ENCODE results near the gene TMLHE. TPM values are rescaled to one million over a fixed set of nuclear protein-coding genes. Genes with fewer than 3 reads are reported as not detected.
A peak's percentile ranks its signal among the peaks of the same experiment; 100 is the strongest.

The TMLHE gene
- total and polyA plus RNA-seq, 2 of the 13 experiments (the other 11 are each of a cell fraction or from before 2014, with no cell fraction given), result 12.5 to 14.2 TPM

DNA sequence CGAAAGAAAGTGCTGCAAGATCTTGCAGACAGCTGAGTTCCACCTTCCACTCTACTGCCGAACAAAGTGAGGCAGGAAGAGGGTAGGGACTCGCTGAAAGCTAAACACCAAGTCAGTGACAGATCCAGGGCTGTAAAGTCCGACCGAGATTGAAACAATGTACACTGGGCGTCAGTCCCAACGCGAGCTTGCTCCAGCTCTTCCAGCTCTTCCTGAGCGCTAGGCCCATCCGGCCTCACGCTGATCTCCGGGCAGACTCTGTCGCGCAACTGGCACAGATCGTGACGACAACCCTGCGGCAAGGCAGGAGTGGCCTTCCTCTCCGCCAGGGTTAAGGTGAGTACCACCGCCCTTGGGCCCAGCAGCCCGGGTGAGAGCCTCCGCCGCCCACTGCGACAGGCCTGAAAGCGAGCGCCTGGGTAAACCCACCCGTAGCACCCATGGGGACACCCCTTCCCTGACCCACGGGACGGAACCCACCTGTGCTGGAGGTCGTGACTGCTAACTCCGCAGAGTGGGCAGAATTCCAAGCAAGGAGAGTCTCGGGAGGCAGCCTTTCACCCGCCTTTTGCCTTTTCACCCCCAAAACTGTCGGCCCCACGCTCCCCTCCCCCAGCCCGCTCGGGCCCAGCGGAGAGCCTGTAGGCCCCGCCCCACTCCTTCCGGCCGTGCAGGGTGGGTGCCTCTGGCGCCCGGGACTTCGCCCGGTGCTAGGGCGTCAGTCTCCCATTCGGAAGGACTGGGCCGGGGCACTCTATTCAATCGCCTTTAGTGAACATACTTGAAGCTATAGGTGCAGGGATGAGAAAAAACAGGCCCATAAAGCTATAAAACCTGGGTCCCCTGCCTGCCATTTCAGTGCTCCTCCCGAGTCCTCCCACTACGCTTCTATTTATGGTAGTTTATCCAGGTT lies at the start of gene TMLHE, which contains the start of gene SPRY3 (continued):
- TF ChIP-seq, protein P1, sequence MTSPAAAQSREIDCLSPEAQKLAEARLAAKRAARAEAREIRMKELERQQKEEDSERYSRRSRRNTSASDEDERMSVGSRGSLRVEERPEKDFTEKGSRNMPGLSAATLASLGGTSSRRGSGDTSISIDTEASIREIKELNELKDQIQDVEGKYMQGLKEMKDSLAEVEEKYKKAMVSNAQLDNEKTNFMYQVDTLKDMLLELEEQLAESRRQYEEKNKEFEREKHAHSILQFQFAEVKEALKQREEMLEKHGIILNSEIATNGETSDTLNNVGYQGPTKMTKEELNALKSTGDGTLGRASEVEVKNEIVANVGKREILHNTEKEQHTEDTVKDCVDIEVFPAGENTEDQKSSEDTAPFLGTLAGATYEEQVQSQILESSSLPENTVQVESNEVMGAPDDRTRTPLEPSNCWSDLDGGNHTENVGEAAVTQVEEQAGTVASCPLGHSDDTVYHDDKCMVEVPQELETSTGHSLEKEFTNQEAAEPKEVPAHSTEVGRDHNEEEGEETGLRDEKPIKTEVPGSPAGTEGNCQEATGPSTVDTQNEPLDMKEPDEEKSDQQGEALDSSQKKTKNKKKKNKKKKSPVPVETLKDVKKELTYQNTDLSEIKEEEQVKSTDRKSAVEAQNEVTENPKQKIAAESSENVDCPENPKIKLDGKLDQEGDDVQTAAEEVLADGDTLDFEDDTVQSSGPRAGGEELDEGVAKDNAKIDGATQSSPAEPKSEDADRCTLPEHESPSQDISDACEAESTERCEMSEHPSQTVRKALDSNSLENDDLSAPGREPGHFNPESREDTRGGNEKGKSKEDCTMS (CRISPR knock-in tag; conservative IDR thresholded peaks at IDR 0.05), result no peak
- TF ChIP-seq KAT7 (CRISPR knock-in tag; IDR thresholded peaks at IDR 0.05; ENCODE audit: borderline replicate concordance) (peak; percentile 57; the same call in 1 of the 2 replicates), IRF2 (CRISPR knock-in tag; IDR thresholded peaks at IDR 0.05) (no peak), HOXA7 (CRISPR knock-in tag; IDR thresholded peaks at IDR 0.05) (no peak), ZNF263 (CRISPR knock-in tag; IDR thresholded peaks at IDR 0.05) (peak; percentile 78), ZNF234 (CRISPR knock-in tag; conservative IDR thresholded peaks at IDR 0.05) (no peak), BRD4 (CRISPR knock-in tag; IDR thresholded peaks at IDR 0.05) (no peak), ATM (IDR thresholded peaks at IDR 0.05; ENCODE audit: borderline replicate concordance) (no peak), HDAC2 (CRISPR knock-in tag; IDR thresholded peaks at IDR 0.05) (no peak), CHCHD3 (CRISPR knock-in tag; IDR thresholded peaks at IDR 0.05) (no peak), KAT8 (CRISPR knock-in tag; IDR thresholded peaks at IDR 0.05) (peak; percentile 56; the same call in 1 of the 2 replicates)
- TF ChIP-seq, protein P2, sequence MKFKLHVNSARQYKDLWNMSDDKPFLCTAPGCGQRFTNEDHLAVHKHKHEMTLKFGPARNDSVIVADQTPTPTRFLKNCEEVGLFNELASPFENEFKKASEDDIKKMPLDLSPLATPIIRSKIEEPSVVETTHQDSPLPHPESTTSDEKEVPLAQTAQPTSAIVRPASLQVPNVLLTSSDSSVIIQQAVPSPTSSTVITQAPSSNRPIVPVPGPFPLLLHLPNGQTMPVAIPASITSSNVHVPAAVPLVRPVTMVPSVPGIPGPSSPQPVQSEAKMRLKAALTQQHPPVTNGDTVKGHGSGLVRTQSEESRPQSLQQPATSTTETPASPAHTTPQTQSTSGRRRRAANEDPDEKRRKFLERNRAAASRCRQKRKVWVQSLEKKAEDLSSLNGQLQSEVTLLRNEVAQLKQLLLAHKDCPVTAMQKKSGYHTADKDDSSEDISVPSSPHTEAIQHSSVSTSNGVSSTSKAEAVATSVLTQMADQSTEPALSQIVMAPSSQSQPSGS (CRISPR knock-in tag; IDR thresholded peaks at IDR 0.05), result no peak
- TF ChIP-seq, protein P3, sequence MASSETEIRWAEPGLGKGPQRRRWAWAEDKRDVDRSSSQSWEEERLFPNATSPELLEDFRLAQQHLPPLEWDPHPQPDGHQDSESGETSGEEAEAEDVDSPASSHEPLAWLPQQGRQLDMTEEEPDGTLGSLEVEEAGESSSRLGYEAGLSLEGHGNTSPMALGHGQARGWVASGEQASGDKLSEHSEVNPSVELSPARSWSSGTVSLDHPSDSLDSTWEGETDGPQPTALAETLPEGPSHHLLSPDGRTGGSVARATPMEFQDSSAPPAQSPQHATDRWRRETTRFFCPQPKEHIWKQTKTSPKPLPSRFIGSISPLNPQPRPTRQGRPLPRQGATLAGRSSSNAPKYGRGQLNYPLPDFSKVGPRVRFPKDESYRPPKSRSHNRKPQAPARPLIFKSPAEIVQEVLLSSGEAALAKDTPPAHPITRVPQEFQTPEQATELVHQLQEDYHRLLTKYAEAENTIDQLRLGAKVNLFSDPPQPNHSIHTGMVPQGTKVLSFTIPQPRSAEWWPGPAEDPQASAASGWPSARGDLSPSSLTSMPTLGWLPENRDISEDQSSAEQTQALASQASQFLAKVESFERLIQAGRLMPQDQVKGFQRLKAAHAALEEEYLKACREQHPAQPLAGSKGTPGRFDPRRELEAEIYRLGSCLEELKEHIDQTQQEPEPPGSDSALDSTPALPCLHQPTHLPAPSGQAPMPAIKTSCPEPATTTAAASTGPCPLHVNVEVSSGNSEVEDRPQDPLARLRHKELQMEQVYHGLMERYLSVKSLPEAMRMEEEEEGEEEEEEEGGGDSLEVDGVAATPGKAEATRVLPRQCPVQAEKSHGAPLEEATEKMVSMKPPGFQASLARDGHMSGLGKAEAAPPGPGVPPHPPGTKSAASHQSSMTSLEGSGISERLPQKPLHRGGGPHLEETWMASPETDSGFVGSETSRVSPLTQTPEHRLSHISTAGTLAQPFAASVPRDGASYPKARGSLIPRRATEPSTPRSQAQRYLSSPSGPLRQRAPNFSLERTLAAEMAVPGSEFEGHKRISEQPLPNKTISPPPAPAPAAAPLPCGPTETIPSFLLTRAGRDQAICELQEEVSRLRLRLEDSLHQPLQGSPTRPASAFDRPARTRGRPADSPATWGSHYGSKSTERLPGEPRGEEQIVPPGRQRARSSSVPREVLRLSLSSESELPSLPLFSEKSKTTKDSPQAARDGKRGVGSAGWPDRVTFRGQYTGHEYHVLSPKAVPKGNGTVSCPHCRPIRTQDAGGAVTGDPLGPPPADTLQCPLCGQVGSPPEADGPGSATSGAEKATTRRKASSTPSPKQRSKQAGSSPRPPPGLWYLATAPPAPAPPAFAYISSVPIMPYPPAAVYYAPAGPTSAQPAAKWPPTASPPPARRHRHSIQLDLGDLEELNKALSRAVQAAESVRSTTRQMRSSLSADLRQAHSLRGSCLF (CRISPR knock-in tag; IDR thresholded peaks at IDR 0.05; ENCODE audit: borderline replicate concordance), result no peak
- TF ChIP-seq, protein P4, sequence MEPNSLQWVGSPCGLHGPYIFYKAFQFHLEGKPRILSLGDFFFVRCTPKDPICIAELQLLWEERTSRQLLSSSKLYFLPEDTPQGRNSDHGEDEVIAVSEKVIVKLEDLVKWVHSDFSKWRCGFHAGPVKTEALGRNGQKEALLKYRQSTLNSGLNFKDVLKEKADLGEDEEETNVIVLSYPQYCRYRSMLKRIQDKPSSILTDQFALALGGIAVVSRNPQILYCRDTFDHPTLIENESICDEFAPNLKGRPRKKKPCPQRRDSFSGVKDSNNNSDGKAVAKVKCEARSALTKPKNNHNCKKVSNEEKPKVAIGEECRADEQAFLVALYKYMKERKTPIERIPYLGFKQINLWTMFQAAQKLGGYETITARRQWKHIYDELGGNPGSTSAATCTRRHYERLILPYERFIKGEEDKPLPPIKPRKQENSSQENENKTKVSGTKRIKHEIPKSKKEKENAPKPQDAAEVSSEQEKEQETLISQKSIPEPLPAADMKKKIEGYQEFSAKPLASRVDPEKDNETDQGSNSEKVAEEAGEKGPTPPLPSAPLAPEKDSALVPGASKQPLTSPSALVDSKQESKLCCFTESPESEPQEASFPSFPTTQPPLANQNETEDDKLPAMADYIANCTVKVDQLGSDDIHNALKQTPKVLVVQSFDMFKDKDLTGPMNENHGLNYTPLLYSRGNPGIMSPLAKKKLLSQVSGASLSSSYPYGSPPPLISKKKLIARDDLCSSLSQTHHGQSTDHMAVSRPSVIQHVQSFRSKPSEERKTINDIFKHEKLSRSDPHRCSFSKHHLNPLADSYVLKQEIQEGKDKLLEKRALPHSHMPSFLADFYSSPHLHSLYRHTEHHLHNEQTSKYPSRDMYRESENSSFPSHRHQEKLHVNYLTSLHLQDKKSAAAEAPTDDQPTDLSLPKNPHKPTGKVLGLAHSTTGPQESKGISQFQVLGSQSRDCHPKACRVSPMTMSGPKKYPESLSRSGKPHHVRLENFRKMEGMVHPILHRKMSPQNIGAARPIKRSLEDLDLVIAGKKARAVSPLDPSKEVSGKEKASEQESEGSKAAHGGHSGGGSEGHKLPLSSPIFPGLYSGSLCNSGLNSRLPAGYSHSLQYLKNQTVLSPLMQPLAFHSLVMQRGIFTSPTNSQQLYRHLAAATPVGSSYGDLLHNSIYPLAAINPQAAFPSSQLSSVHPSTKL (CRISPR knock-in tag; IDR thresholded peaks at IDR 0.05), result 0 out of 2 replicates have a peak, but pooled peaks have one; percentile 7
